Nephron progenitor cell (in vitro differentiated cells): ENCODE data around the gene ATP11A.
A peak's percentile ranks its signal among the peaks of the same experiment; 100 is the strongest.

Experiments
- DNase-seq: peaks from one replicate; pipeline ENCODE4 v3.0.0; 2021
- H3K27ac Mint-ChIP-seq: 2 replicates; pipeline ENCODE4 v1.8.0; 2021; ENCODE audit warnings: mild to moderate bottlenecking, moderate library complexity, mixed read lengths
- H3K27me3 Mint-ChIP-seq: 2 replicates; pipeline ENCODE4 v1.8.0; 2021; ENCODE audit warnings: mild to moderate bottlenecking, low read depth, mixed read lengths; ENCODE audit not compliant: poor library complexity
- H3K36me3 Mint-ChIP-seq: 2 replicates; pipeline ENCODE4 v1.8.0; 2021; ENCODE audit warnings: low read depth, mixed read lengths
- H3K4me1 Mint-ChIP-seq: 2 replicates; pipeline ENCODE4 v1.8.0; 2021; ENCODE audit warnings: mixed read lengths
- H3K4me3 Mint-ChIP-seq: 2 replicates; pipeline ENCODE4 v1.8.0; 2021; ENCODE audit warnings: mild to moderate bottlenecking, moderate library complexity, mixed read lengths
- H3K9me3 Mint-ChIP-seq: 2 replicates; pipeline ENCODE4 v1.8.0; 2021; ENCODE audit warnings: mild to moderate bottlenecking, moderate library complexity, mixed read lengths
- CTCF ChIP-seq: fragments of 200-600 bp; sonication (generic); IDR thresholded peaks from 2 replicates; pipeline ENCODE4 v1.5.0; 2021; ENCODE audit warnings: antibody characterized with exemption

Gene ATP11A

GRCh38 chr13:112891477-112892401, 201.9 kb downstream of the ATP11A start:
- peaks cover 73% of the 10 kb centered on the region for H3K4me1 Mint-ChIP-seq
- H3K9me3 Mint-ChIP-seq = no peaks in the 10 kb centered on the region
- peaks cover 36% of the 10 kb centered on the region for H3K27me3 Mint-ChIP-seq
- peaks cover 5% of the 10 kb centered on the region for H3K36me3 Mint-ChIP-seq
- no peak for DNase-seq
- no peak for TF ChIP-seq CTCF
- H3K4me3 Mint-ChIP-seq = peak overlapping the region; percentile 77
- no peak overlapping the region for H3K27ac Mint-ChIP-seq

- TF ChIP-seq CTCF = no peak
- peaks cover 68% of the 10 kb centered on the region for H3K4me1 Mint-ChIP-seq
- peaks cover 33% of the 10 kb centered on the region for H3K27me3 Mint-ChIP-seq
- H3K4me3 Mint-ChIP-seq = peak overlapping the region; percentile 77
- peak overlapping the region; percentile 95 for H3K27ac Mint-ChIP-seq
- peak; percentile 38 for DNase-seq
- H3K36me3 Mint-ChIP-seq = peaks cover 5% of the 10 kb centered on the region
- no peaks in the 10 kb centered on the region for H3K9me3 Mint-ChIP-seq
These were observed 202.8 kb downstream of the ATP11A start for GRCh38 chr13:112892426-112893206.

GRCh38 chr13:112893207-112893569, 203.3 kb downstream of the ATP11A start:
- Mint-ChIP-seq H3K4me3 (peak overlapping the region; percentile 77), H3K9me3 (no peaks in the 10 kb centered on the region), H3K27ac (peak overlapping the region; percentile 95), H3K36me3 (peaks cover 5% of the 10 kb centered on the region), H3K27me3 (peaks cover 30% of the 10 kb centered on the region), H3K4me1 (peaks cover 62% of the 10 kb centered on the region)
- no peak for DNase-seq
- no peak for TF ChIP-seq CTCF

GRCh38 chr13:112893570-112894422, 204.0 kb downstream of the ATP11A start:
- no peak for TF ChIP-seq CTCF
- Mint-ChIP-seq H3K9me3 (no peaks in the 10 kb centered on the region), H3K4me1 (peaks cover 63% of the 10 kb centered on the region), H3K27ac (peak overlapping the region; percentile 95), H3K27me3 (peaks cover 30% of the 10 kb centered on the region), H3K36me3 (peaks cover 5% of the 10 kb centered on the region), H3K4me3 (peak overlapping the region; percentile 77)
- peak; percentile 79 for DNase-seq

GRCh38 chr13:112894423-112894672, 204.5 kb downstream of the ATP11A start:
- peaks cover 5% of the 10 kb centered on the region for H3K36me3 Mint-ChIP-seq
- H3K4me1 Mint-ChIP-seq = peaks cover 66% of the 10 kb centered on the region
- peaks cover 32% of the 10 kb centered on the region for H3K27me3 Mint-ChIP-seq
- TF ChIP-seq CTCF = no peak
- no peak overlapping the region for H3K4me3 Mint-ChIP-seq
- H3K27ac Mint-ChIP-seq = no peak overlapping the region
- no peak for DNase-seq
- no peaks in the 10 kb centered on the region for H3K9me3 Mint-ChIP-seq
